Measurements from ENCODE around the gene SV2B. TPM values are rescaled to one million over a fixed set of nuclear protein-coding genes. Genes with fewer than 3 reads are reported as not detected.

Gene SV2B
- total and polyA plus RNA-seq, 4 donors: 6.6 to 31.0 (median 15.0) TPM

- DNase-seq (ENCODE audit: low read depth in 4 of 6, low spot score in 6 of 6): no peak
- WGBS (ENCODE audit: insufficient coverage): no CpG with 5 or more reads among the region's 3 CpGs
- no peak overlapping the region for H3K4me3 ChIP-seq (ENCODE audit: low read depth, low read length)
- H3K9me3 ChIP-seq (ENCODE audit: control insufficient read depth, insufficient read depth, low read length): no peaks in the 10 kb centered on the region
- no peaks in the 10 kb centered on the region for H3K27me3 ChIP-seq (ENCODE audit: control insufficient read depth, insufficient read depth, low read length)
- H3K4me1 ChIP-seq (ENCODE audit: control insufficient read depth, insufficient read depth, low read length): no peaks in the 10 kb centered on the region
- H3K36me3 ChIP-seq (ENCODE audit: control insufficient read depth, insufficient read depth, low read length): no peaks in the 10 kb centered on the region
- H3K27ac ChIP-seq (ENCODE audit: low read depth, low read length): no peak overlapping the region
Observed at GRCh38 chr15:91249591-91249990, 149.5 kb downstream of the SV2B start.

GRCh38 chr15:91252322-91252721, 152.3 kb downstream of the SV2B start:
- no peak for DNase-seq (ENCODE audit: low read depth in 4 of 6, low spot score in 6 of 6)
- H3K27ac ChIP-seq (ENCODE audit: low read depth, low read length): no peak overlapping the region
- H3K27me3 ChIP-seq (ENCODE audit: control insufficient read depth, insufficient read depth, low read length): no peaks in the 10 kb centered on the region
- 97% methylated on average over 7 of the region's 7 CpGs for WGBS (ENCODE audit: insufficient coverage)
- no peak overlapping the region for H3K4me3 ChIP-seq (ENCODE audit: low read depth, low read length)
- H3K36me3 ChIP-seq (ENCODE audit: control insufficient read depth, insufficient read depth, low read length): no peaks in the 10 kb centered on the region
- no peaks in the 10 kb centered on the region for H3K4me1 ChIP-seq (ENCODE audit: control insufficient read depth, insufficient read depth, low read length)
- H3K9me3 ChIP-seq (ENCODE audit: control insufficient read depth, insufficient read depth, low read length): no peaks in the 10 kb centered on the region

- DNase-seq (ENCODE audit: low read depth in 4 of 6, low spot score in 6 of 6): no peak
- Histone ChIP-seq H3K27me3 (ENCODE audit: control insufficient read depth, insufficient read depth, low read length) (no peaks in the 10 kb centered on the region), H3K36me3 (ENCODE audit: control insufficient read depth, insufficient read depth, low read length) (no peaks in the 10 kb centered on the region), H3K27ac (ENCODE audit: low read depth, low read length) (no peak overlapping the region), H3K4me1 (ENCODE audit: control insufficient read depth, insufficient read depth, low read length) (no peaks in the 10 kb centered on the region), H3K4me3 (ENCODE audit: low read depth, low read length) (no peak overlapping the region), H3K9me3 (ENCODE audit: control insufficient read depth, insufficient read depth, low read length) (no peaks in the 10 kb centered on the region)
- no CpG with 5 or more reads among the region's 2 CpGs for WGBS (ENCODE audit: insufficient coverage)
Observed at GRCh38 chr15:91252756-91253155, 152.7 kb downstream of the SV2B start.

- Histone ChIP-seq H3K9me3 (ENCODE audit: control insufficient read depth, insufficient read depth, low read length) (no peaks in the 10 kb centered on the region), H3K36me3 (ENCODE audit: control insufficient read depth, insufficient read depth, low read length) (no peaks in the 10 kb centered on the region), H3K4me1 (ENCODE audit: control insufficient read depth, insufficient read depth, low read length) (no peaks in the 10 kb centered on the region), H3K27ac (ENCODE audit: low read depth, low read length) (no peak overlapping the region), H3K27me3 (ENCODE audit: control insufficient read depth, insufficient read depth, low read length) (no peaks in the 10 kb centered on the region), H3K4me3 (ENCODE audit: low read depth, low read length) (no peak overlapping the region)
- no CpG with 5 or more reads among the region's 3 CpGs for WGBS (ENCODE audit: insufficient coverage)
- no peak for DNase-seq (ENCODE audit: low read depth in 4 of 6, low spot score in 6 of 6)
Observed at GRCh38 chr15:91253605-91254004, 153.5 kb downstream of the SV2B start.

GRCh38 chr15:91254766-91255165, 154.7 kb downstream of the SV2B start:
- Histone ChIP-seq H3K4me3 (ENCODE audit: low read depth, low read length) (no peak overlapping the region), H3K27ac (ENCODE audit: low read depth, low read length) (no peak overlapping the region), H3K27me3 (ENCODE audit: control insufficient read depth, insufficient read depth, low read length) (no peaks in the 10 kb centered on the region), H3K9me3 (ENCODE audit: control insufficient read depth, insufficient read depth, low read length) (no peaks in the 10 kb centered on the region), H3K36me3 (ENCODE audit: control insufficient read depth, insufficient read depth, low read length) (no peaks in the 10 kb centered on the region), H3K4me1 (ENCODE audit: control insufficient read depth, insufficient read depth, low read length) (no peaks in the 10 kb centered on the region)
- 80% methylated on average over 1 of the region's 3 CpGs for WGBS (ENCODE audit: insufficient coverage)
- DNase-seq (ENCODE audit: low read depth in 4 of 6, low spot score in 6 of 6): no peak

- Histone ChIP-seq H3K27ac (ENCODE audit: low read depth, low read length) (no peak overlapping the region), H3K27me3 (ENCODE audit: control insufficient read depth, insufficient read depth, low read length) (no peaks in the 10 kb centered on the region), H3K9me3 (ENCODE audit: control insufficient read depth, insufficient read depth, low read length) (no peaks in the 10 kb centered on the region), H3K4me3 (ENCODE audit: low read depth, low read length) (no peak overlapping the region), H3K36me3 (ENCODE audit: control insufficient read depth, insufficient read depth, low read length) (no peaks in the 10 kb centered on the region), H3K4me1 (ENCODE audit: control insufficient read depth, insufficient read depth, low read length) (no peaks in the 10 kb centered on the region)
- no CpG with 5 or more reads among the region's 3 CpGs for WGBS (ENCODE audit: insufficient coverage)
- no peak for DNase-seq (ENCODE audit: low read depth in 4 of 6, low spot score in 6 of 6)
Observed at GRCh38 chr15:91255670-91256192, 155.7 kb downstream of the SV2B start.

- Histone ChIP-seq H3K27me3 (ENCODE audit: control insufficient read depth, insufficient read depth, low read length) (no peaks in the 10 kb centered on the region), H3K36me3 (ENCODE audit: control insufficient read depth, insufficient read depth, low read length) (no peaks in the 10 kb centered on the region), H3K9me3 (ENCODE audit: control insufficient read depth, insufficient read depth, low read length) (no peaks in the 10 kb centered on the region), H3K4me1 (ENCODE audit: control insufficient read depth, insufficient read depth, low read length) (no peaks in the 10 kb centered on the region), H3K27ac (ENCODE audit: low read depth, low read length) (no peak overlapping the region), H3K4me3 (ENCODE audit: low read depth, low read length) (no peak overlapping the region)
- WGBS (ENCODE audit: insufficient coverage): 89% methylated on average over 6 of the region's 6 CpGs
- no peak for DNase-seq (ENCODE audit: low read depth in 4 of 6, low spot score in 6 of 6)
Observed at GRCh38 chr15:91257746-91258414, 157.8 kb downstream of the SV2B start.

GRCh38 chr15:91258415-91258759, 158.3 kb downstream of the SV2B start:
- Histone ChIP-seq H3K27ac (ENCODE audit: low read depth, low read length) (no peak overlapping the region), H3K4me1 (ENCODE audit: control insufficient read depth, insufficient read depth, low read length) (no peaks in the 10 kb centered on the region), H3K4me3 (ENCODE audit: low read depth, low read length) (no peak overlapping the region), H3K36me3 (ENCODE audit: control insufficient read depth, insufficient read depth, low read length) (no peaks in the 10 kb centered on the region), H3K27me3 (ENCODE audit: control insufficient read depth, insufficient read depth, low read length) (no peaks in the 10 kb centered on the region), H3K9me3 (ENCODE audit: control insufficient read depth, insufficient read depth, low read length) (no peaks in the 10 kb centered on the region)
- no peak for DNase-seq (ENCODE audit: low read depth in 4 of 6, low spot score in 6 of 6)
- 71% methylated on average over 6 of the region's 6 CpGs for WGBS (ENCODE audit: insufficient coverage)

GRCh38 chr15:91259077-91259476, 159.0 kb downstream of the SV2B start:
- DNase-seq (ENCODE audit: low read depth in 4 of 6, low spot score in 6 of 6): no peak
- Histone ChIP-seq H3K27ac (ENCODE audit: low read depth, low read length) (no peak overlapping the region), H3K4me1 (ENCODE audit: control insufficient read depth, insufficient read depth, low read length) (peaks cover 2% of the 10 kb centered on the region), H3K27me3 (ENCODE audit: control insufficient read depth, insufficient read depth, low read length) (no peaks in the 10 kb centered on the region), H3K4me3 (ENCODE audit: low read depth, low read length) (no peak overlapping the region), H3K36me3 (ENCODE audit: control insufficient read depth, insufficient read depth, low read length) (no peaks in the 10 kb centered on the region), H3K9me3 (ENCODE audit: control insufficient read depth, insufficient read depth, low read length) (no peaks in the 10 kb centered on the region)
- 0% methylated on average over 1 of the region's 3 CpGs for WGBS (ENCODE audit: insufficient coverage)

- Histone ChIP-seq H3K4me1 (ENCODE audit: control insufficient read depth, insufficient read depth, low read length) (peaks cover 2% of the 10 kb centered on the region), H3K4me3 (ENCODE audit: low read depth, low read length) (no peak overlapping the region), H3K27ac (ENCODE audit: low read depth, low read length) (no peak overlapping the region), H3K36me3 (ENCODE audit: control insufficient read depth, insufficient read depth, low read length) (no peaks in the 10 kb centered on the region), H3K9me3 (ENCODE audit: control insufficient read depth, insufficient read depth, low read length) (no peaks in the 10 kb centered on the region), H3K27me3 (ENCODE audit: control insufficient read depth, insufficient read depth, low read length) (no peaks in the 10 kb centered on the region)
- no peak for DNase-seq (ENCODE audit: low read depth in 4 of 6, low spot score in 6 of 6)
Observed at GRCh38 chr15:91261345-91261744, 161.3 kb downstream of the SV2B start.
